ENCODE results near the gene CCSAP.

GRCh38 chr1:229388897-229389580 is 46.2 kb upstream of the CCSAP start:
- TF ChIP-seq CTCF (IDR thresholded peaks at IDR 0.05) (no peak), EP300 (IDR thresholded peaks at IDR 0.05) (no peak)
